NT2/D1 (cell line): ENCODE data around the gene KRTAP4-3.

Experiments used
- SUZ12 ChIP-seq: IDR thresholded peaks from 2 replicates; pipeline ENCODE4 v1.6.1; 2011; ENCODE audit not compliant: insufficient read length, insufficient read depth; ENCODE audit errors: extremely low read depth
- YY1 ChIP-seq: IDR thresholded peaks from 2 replicates; pipeline ENCODE4 v1.6.1; 2011; ENCODE audit not compliant: insufficient read length, insufficient read depth
- ZNF274 ChIP-seq: IDR thresholded peaks from 2 replicates; pipeline ENCODE4 v1.6.1; 2011; ENCODE audit warnings: mild to moderate bottlenecking, low read depth, low read length

DNA sequence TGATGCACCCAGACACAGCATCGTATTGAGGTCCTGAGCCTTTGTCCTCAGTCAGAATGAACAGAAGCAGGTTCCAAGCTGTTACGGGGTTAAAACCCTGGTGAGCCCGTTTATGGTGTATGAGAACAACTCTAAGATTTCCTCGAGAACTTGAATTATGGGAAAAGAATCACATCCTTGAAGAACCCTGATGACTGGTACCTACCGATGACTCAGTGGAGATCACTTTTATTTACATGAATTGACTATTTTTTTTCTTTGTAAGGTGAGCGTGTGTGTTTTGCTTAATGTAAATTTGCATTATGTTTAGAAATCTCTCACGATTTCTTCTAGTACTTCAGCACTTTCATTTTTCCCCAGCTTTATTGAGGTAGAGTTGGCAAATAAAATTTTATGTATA is 4.2 kb downstream of the KRTAP4-3 start:
- TF ChIP-seq YY1 (no peak), SUZ12 (no peak), ZNF274 (no peak)
